CD14-positive monocyte (primary cell): ENCODE data around the gene SLC31A1. TPM values are rescaled to one million over a fixed set of nuclear protein-coding genes. Genes with fewer than 3 reads are reported as not detected.

Experiments
- DNase-seq, 3 donors: peaks; one replicate each; pipeline ENCODE4 v3.0.0-alpha.2; 2011 to 2022
- H2AFZ ChIP-seq: 2 replicates; pipeline ENCODE4 v1.6.0; 2012; ENCODE audit warnings: mild to moderate bottlenecking, low read depth, low read length, inconsistent platforms; ENCODE audit not compliant: insufficient read depth, poor library complexity, severe bottlenecking
- H3K27ac ChIP-seq, 2 donors: 1 replicate in 1 of 2; 2 replicates in 1 of 2; pipeline ENCODE4 v1.5.1; 2012 to 2013; ENCODE audit warnings: low read length in 2 of 2, control low read depth in 1 of 2, inconsistent platforms in 1 of 2, low read depth in 1 of 2, mild to moderate bottlenecking in 1 of 2
- H3K27me3 ChIP-seq, 2 donors: one replicate each; pipeline versions ENCODE4 v1.6.0 to v1.6.1; 2011 to 2013; ENCODE audit warnings: low read length in 2 of 2; ENCODE audit not compliant: control insufficient read depth in 2 of 2, insufficient read depth in 2 of 2
- H3K36me3 ChIP-seq, 2 donors: replicated peaks in 1 of 2; 1 replicate in 1 of 2; 2 replicates in 1 of 2; pipeline versions ENCODE4 v1.5.1 to v1.6.1; 2012 to 2013; ENCODE audit warnings: low read length in 2 of 2, control low read depth in 1 of 2, inconsistent platforms in 1 of 2, mild to moderate bottlenecking in 1 of 2; ENCODE audit not compliant: insufficient read depth in 2 of 2, control insufficient read depth in 1 of 2
- H3K4me1 ChIP-seq, 2 donors: 1 replicate in 1 of 2; 2 replicates in 1 of 2; pipeline versions ENCODE4 v1.5.1 to v1.6.1; 2012 to 2013; ENCODE audit warnings: low read length in 2 of 2, control low read depth in 1 of 2, inconsistent platforms in 1 of 2, mild to moderate bottlenecking in 1 of 2, moderate library complexity in 1 of 2; ENCODE audit not compliant: insufficient read depth in 2 of 2, control insufficient read depth in 1 of 2
- H3K4me2 ChIP-seq: replicated peaks from 2 replicates; pipeline ENCODE3; 2012; ENCODE audit warnings: low read length, moderate library complexity, mild to moderate bottlenecking; ENCODE audit not compliant: poor library complexity, severe bottlenecking; ENCODE audit errors: extremely low read depth
- H3K4me3 ChIP-seq, 3 experiments: fragments of 200-600 bp in 1 of 3; sonication (generic) in 1 of 3; replicated peaks in 1 of 3; 1 replicate in 2 of 3; 2 replicates in 1 of 3; pipeline ENCODE4 v1.5.1; 2011 to 2013; ENCODE audit warnings: low read length in 3 of 3, mild to moderate bottlenecking in 3 of 3, control low read depth in 2 of 3, low read depth in 2 of 3, inconsistent platforms in 1 of 3, moderate library complexity in 1 of 3
- H3K79me2 ChIP-seq: 2 replicates; pipeline ENCODE4 v1.6.0; 2012; ENCODE audit warnings: mild to moderate bottlenecking, control low read depth, inconsistent platforms, low read length, moderate library complexity; ENCODE audit not compliant: insufficient read depth
- H3K9ac ChIP-seq: 2 replicates; pipeline ENCODE4 v1.6.0; 2017; ENCODE audit warnings: low read length, mild to moderate bottlenecking; ENCODE audit not compliant: insufficient read depth, poor library complexity, severe bottlenecking
- H3K9me3 ChIP-seq, 2 donors: replicated peaks in 1 of 2; 1 replicate in 1 of 2; 2 replicates in 1 of 2; pipeline versions ENCODE4 v1.5.1 to v1.6.1; 2012 to 2013; ENCODE audit warnings: low read length in 2 of 2, control low read depth in 1 of 2; ENCODE audit not compliant: control insufficient read depth in 1 of 2, insufficient read depth in 1 of 2
- H4K20me1 ChIP-seq: 2 replicates; pipeline ENCODE4 v1.6.0; 2012; ENCODE audit warnings: mild to moderate bottlenecking, low read length, control low read depth, moderate library complexity; ENCODE audit not compliant: insufficient read depth
- H3K27ac Mint-ChIP-seq, 7 donors: one replicate each; pipeline ENCODE4 v1.8.0; 2020; ENCODE audit warnings: mild to moderate bottlenecking in 7 of 7, mixed read lengths in 7 of 7, moderate library complexity in 6 of 7, inconsistent platforms in 2 of 7
- H3K27me3 Mint-ChIP-seq, 3 donors: one replicate each; pipeline ENCODE4 v1.8.0; 2021 to 2022; ENCODE audit warnings: low read depth in 3 of 3, mild to moderate bottlenecking in 3 of 3, mixed read lengths in 3 of 3, moderate library complexity in 3 of 3, inconsistent platforms in 1 of 3
- H3K36me3 Mint-ChIP-seq, 2 donors: one replicate each; pipeline ENCODE4 v1.8.0; 2020; ENCODE audit warnings: mixed read lengths in 2 of 2, inconsistent platforms in 1 of 2, mild to moderate bottlenecking in 1 of 2
- H3K4me1 Mint-ChIP-seq: one replicate; pipeline ENCODE4 v1.8.0; 2020; ENCODE audit warnings: mild to moderate bottlenecking, mixed read lengths
- H3K4me3 Mint-ChIP-seq, 2 donors: one replicate each; pipeline ENCODE4 v1.8.0; 2020; ENCODE audit warnings: mild to moderate bottlenecking in 2 of 2, mixed read lengths in 2 of 2, moderate library complexity in 1 of 2
- H3K9me3 Mint-ChIP-seq, 7 donors: one replicate each; pipeline ENCODE4 v1.8.0; 2020 to 2022; ENCODE audit warnings: mixed read lengths in 7 of 7, mild to moderate bottlenecking in 6 of 7, moderate library complexity in 6 of 7, inconsistent platforms in 2 of 7
- CTCF ChIP-seq: fragments of 200-600 bp; IDR thresholded peaks from one replicate; pipeline ENCODE4 v1.8.0; 2022; ENCODE audit warnings: antibody characterized with exemption, mild to moderate bottlenecking
- WGBS: methylation state at CpG from one replicate; pipeline ENCODE4 v1.1.5; 2013; ENCODE audit warnings: missing lambda C conversion rate; ENCODE audit not compliant: insufficient coverage; 5-methylcytosine and 5-hydroxymethylcytosine counted together
- intact Hi-C, 2 donors: fragments of 100-400 bp; cut with micrococcal nuclease; formaldehyde crosslinking; loops; one replicate each; pipeline versions ENCODE4 v1.15.0 to v1.15.1; 2023
- polyA plus RNA-seq, 3 donors: library from polyadenylated mRNA; depleted of rRNA in 1 of 3; unstranded in 2 of 3; stranded (reverse) in 1 of 3; fragments of 300-500 nt in 2 of 3; fragments of >200 nt in 1 of 3; fragmentation: Illumina TruSeq in 2 of 3; gene quantifications; 1 replicate in 2 of 3; 2 replicates in 1 of 3; pipeline ENCODE4 v1.2.3, GENCODE V29; 2012 to 2021

Gene SLC31A1
- polyA plus RNA-seq, 3 donors = 20.4 to 49.0 (median 38.8) TPM

GRCh38 chr9:113278840-113279239 lies 57.5 kb downstream of the SLC31A1 start:
- Histone ChIP-seq H3K27me3 (no peaks in the 10 kb centered on the region), H3K27ac (no peak overlapping the region), H3K4me2 (no peak overlapping the region), H2AFZ (no peak overlapping the region), H3K9me3 (no peaks in the 10 kb centered on the region), H3K36me3 (peaks cover 56 to 63% of the 10 kb centered on the region in 2 donors), H3K9ac (no peak overlapping the region), H3K4me1 (peaks cover 13 to 20% of the 10 kb centered on the region in 2 donors), H4K20me1 (peaks cover 6% of the 10 kb centered on the region), H3K79me2 (peaks cover 50% of the 10 kb centered on the region), H3K4me3 (no peak overlapping the region)
- Mint-ChIP-seq H3K27ac (peak overlapping the region in 5 of 7 donors; percentile 12 to 65 (median 24)), H3K27me3 (no peaks in the 10 kb centered on the region), H3K36me3 (peaks cover 57 to 61% of the 10 kb centered on the region in 2 donors), H3K4me1 (peaks cover 7% of the 10 kb centered on the region), H3K4me3 (no peak overlapping the region), H3K9me3 (no peaks in the 10 kb centered on the region)
- TF ChIP-seq CTCF = no peak
- intact Hi-C loops = loop anchor here (5.0 kb wide), 3 partner anchors 133 to 378 kb away; partner anchors contain the start of genes C9orf43 (in 1 of the 2) and POLE3 (in 1 of the 2)
- no peak for DNase-seq
- 70% methylated on average over 2 of the region's 4 CpGs for WGBS

- intact Hi-C loops = no loop called here
- peaks cover 4% of the 10 kb centered on the region for H3K4me1 Mint-ChIP-seq
- H3K27ac Mint-ChIP-seq = peak overlapping the region in 1 of 7 donors; percentile 50
- Histone ChIP-seq H4K20me1 (no peaks in the 10 kb centered on the region), H3K79me2 (peaks cover 26% of the 10 kb centered on the region), H3K36me3 (peaks cover 78 to 87% of the 10 kb centered on the region in 2 donors), H3K27me3 (no peaks in the 10 kb centered on the region), H3K9ac (no peak overlapping the region), H3K4me3 (no peak overlapping the region), H3K4me2 (no peak overlapping the region), H3K27ac (no peak overlapping the region), H2AFZ (no peak overlapping the region), H3K9me3 (no peaks in the 10 kb centered on the region), H3K4me1 (peaks cover 3% of the 10 kb centered on the region in 2 donors)
- no peak for TF ChIP-seq CTCF
- 100% methylated on average over 3 of the region's 4 CpGs for WGBS
- DNase-seq = no peak
- no peaks in the 10 kb centered on the region for H3K27me3 Mint-ChIP-seq
- H3K36me3 Mint-ChIP-seq = peaks cover 73 to 78% of the 10 kb centered on the region in 2 donors
- H3K4me3 Mint-ChIP-seq = no peak overlapping the region
- H3K9me3 Mint-ChIP-seq = no peaks in the 10 kb centered on the region
Observed at GRCh38 chr9:113281356-113281755, 60.0 kb downstream of the SLC31A1 start.
